HG03457 (cell line): ENCODE results near the gene BRAT1.

Source experiments
- ATAC-seq: cut with Tn5 transposase; IDR thresholded peaks from one replicate; pipeline ENCODE4 v1.9.1; 2021; ENCODE audit warnings: moderate number of reproducible peaks; ENCODE audit not compliant: unreplicated experiment

The BRAT1 gene

GRCh38 chr7:2500701-2501100, 54.6 kb downstream of the BRAT1 start:
- ATAC-seq, result no peak

- ATAC-seq, result no peak
These were observed 55.4 kb downstream of the BRAT1 start for GRCh38 chr7:2499719-2500430.

- no peak for ATAC-seq
These were observed 56.1 kb downstream of the BRAT1 start for GRCh38 chr7:2499181-2499580.

GRCh38 chr7:2498708-2499107, 56.6 kb downstream of the BRAT1 start:
- no peak for ATAC-seq

- ATAC-seq, result no peak
These were observed 57.6 kb downstream of the BRAT1 start for GRCh38 chr7:2497500-2498336.

- no peak for ATAC-seq
These were observed 58.3 kb downstream of the BRAT1 start for GRCh38 chr7:2497065-2497464.

GRCh38 chr7:2496375-2496774, 58.9 kb downstream of the BRAT1 start:
- ATAC-seq, result no peak

- no peak for ATAC-seq
These were observed 59.7 kb downstream of the BRAT1 start for GRCh38 chr7:2495418-2496299.

- no peak for ATAC-seq
These were observed 60.9 kb downstream of the BRAT1 start for GRCh38 chr7:2494191-2495130.

GRCh38 chr7:2493205-2494164, 61.8 kb downstream of the BRAT1 start:
- no peak for ATAC-seq

- no peak for ATAC-seq
These were observed 63.3 kb downstream of the BRAT1 start for GRCh38 chr7:2492038-2492437.

GRCh38 chr7:2490181-2490651, 65.1 kb downstream of the BRAT1 start:
- no peak for ATAC-seq

- no peak for ATAC-seq
These were observed 66.6 kb downstream of the BRAT1 start for GRCh38 chr7:2488681-2489080.

- ATAC-seq, result no peak
These were observed 67.1 kb downstream of the BRAT1 start for GRCh38 chr7:2488272-2488645.
